Stimulated activated CD8-positive, alpha-beta memory T cell treated with anti-CD3 and anti-CD28 coated beads, Interleukin-7, amount 100 ng/mL, for 1 hour (primary cell): ENCODE results near the gene RXRG.

Experiments used
- DNase-seq, 2 donors: peaks; one replicate each; pipeline ENCODE4 v3.0.0-alpha.2; 2020; ENCODE audit warnings: low read depth in 2 of 2

Gene RXRG

DNA sequence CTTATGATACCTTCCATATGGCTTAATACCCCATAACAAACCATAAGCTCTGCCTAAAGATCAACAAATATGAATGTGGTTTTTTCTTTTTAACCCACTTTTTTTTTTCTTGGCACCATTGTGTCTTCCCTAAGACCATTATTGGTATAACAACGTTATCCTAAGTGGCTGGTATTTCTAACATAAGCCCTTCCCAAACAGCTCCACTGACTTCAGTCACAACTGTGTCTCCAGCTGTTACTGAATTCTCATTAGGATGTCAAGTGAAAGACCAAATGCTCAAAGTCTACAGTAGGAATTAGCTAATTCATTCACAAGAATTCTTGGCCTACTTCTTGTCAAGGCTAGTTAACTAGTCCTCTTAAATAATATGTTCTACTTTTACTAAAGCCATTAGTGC is 4.2 kb upstream of the RXRG start:
- DNase-seq, result no peak

DNA sequence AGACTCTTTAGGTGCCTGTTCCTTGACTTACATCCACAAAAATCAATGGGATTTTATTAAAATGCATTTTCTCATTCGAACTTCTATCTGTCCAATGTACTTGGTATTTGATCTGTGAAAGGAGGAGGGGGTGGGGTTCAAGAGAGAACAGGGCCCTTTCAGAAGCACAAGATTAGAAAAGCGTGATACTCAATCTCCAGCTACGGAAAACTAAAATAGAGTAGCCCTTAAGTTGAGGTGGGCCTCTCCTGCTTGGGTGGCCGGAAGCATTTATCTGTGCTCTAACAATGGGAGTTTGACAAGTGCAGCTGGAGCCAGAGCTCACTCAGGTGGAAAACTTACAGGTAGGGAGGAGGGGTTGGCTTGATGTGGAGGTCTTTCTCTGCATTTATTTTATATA is 462 bp upstream of the RXRG start:
- no peak for DNase-seq

DNA sequence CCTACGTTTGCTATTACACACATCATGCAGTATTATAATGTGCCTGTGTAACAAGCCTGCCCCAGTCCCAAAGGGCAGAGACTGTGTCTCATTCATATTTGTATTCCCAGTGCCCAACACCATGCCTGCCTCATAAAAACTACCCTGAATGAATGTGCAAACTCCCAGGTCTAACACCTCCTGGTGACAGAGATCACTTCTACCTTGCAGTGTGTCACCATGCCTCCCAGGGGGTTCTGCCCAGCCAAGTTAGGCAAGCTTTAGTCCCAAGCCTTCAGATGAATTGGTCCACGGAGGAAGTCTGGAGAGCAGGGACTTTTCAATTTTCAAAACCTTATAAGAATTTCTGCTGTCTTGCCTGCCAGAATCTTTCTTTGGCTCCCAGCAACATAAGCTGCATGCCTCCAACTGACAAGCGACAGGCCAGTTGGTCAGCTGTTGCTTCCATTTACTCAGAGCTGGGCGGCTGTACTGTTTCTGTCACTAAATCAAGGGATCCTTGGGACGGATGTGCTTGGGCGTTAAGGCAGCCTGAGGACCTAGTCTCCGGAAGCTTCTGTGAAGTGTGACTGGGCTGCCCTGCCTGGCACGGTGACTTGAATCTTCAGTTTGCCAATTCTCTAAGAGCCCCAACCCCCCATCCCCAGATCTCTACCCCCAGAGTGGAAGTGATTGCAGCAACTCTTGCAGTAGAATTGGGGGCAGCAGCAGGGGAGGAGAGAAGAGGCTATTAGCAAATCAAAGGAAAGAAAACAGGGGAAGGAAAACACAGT is 1.2 kb downstream of the RXRG start:
- no peak for DNase-seq

DNA sequence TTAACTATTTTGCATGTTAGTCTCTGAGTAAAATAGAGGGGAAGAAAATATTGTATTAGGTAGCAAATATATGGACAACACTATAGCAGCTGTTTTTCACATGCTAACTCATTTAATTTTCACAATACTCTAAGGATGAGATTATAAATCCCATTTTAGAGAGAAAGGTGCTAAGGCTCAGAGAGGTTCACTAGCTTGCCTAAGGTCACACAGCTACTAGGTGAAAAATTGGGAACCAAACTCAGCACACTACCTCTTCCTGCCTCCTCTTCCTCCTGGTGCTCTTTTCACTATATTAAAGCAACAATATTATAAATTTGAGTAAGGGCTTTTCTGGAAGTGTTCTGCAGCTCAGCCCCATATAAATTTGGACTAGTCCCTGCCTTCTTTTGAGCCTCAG is 2.3 kb downstream of the RXRG start:
- no peak for DNase-seq

DNA sequence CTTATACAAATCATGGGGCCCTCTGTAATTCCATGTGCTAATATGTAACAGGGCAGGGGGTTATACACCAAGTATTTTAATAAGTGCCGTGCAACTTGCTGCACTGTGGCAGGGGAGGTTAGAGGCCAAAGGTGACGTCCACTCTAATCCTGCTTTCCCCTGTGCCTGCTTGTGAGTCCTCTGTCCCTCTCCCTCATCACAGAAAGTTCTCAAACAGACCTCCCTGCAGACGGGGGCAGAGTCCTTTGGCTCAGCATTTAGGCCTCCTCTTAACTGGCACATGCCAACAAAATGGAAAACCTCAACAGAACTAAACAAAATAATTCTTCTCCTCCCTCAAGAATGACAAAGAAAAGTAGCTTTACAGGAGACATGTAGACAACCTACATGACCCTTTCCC is 2.9 kb downstream of the RXRG start:
- DNase-seq, result no peak

DNA sequence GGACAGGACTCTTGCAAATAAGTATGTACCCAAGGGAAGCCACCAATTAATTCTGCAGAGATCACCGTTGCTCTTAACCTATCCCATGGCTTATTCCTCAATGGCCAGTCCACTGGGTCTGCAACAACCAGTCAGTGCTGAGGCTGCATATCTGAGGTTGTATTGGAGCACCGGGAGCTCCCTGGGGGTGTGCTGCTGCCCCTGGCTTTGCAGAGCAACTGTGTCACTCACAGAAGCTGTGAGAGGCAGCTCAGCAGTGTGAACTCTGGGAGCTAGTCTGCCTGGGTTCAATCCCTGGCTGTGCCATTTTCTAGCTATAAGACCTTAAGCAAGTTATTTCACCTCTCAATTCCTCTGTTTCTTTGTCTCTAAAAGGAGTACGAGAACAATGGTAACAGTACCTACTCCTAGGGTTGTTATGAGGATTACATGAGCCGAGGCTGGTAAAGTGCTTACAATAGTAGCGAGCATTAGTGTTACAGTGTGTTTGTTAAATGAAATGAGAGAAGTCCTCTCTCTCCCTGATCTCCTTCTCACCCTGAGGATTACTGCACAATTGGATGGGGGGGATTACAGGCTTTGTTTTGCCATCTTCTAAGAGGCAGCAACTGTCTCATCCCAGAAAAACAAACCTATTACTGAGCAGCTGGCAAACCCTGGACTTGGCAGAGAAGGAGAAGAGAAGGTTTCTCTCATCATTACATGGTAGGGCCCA is 3.6 kb downstream of the RXRG start:
- no peak for DNase-seq

DNA sequence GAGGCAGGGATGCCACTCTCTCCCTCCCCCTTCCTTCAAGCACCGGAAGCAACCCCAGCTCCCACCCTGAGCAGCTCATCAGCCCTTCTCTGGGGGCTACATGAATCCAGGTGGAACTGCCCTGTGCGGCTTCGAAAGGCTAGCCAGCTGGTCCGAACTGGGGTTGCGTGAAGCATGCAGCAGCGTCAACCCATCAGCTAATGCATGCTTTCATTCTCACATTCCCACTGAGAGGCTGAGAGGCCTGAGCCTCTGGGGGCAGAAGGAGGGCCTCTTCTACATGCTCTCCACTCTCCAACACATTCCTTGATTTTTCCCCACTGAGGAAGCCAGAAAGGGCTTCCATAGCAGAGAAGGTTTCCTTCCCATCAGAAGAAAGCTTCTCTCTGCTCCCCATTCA is 5.6 kb downstream of the RXRG start:
- DNase-seq, result no peak

DNA sequence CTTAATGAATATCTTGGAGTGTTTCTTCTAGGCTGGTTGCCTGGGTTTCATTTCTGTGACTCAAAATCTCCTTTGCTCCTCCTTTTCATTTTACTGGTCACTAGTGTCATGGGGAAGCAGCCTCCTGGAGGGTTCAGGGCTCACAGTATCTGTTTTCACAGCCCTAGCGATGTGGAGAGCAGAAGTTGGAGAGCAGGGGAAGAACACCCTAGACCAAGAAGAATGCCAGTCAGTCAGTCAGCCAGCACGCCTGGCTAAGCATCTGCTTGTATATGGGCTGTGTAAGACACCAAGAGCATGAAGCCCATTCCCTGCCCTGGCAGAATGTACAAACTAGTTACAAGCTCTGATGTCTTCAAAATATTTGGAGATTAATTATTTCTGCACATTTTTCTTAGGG is 7.9 kb downstream of the RXRG start:
- DNase-seq, result no peak

DNA sequence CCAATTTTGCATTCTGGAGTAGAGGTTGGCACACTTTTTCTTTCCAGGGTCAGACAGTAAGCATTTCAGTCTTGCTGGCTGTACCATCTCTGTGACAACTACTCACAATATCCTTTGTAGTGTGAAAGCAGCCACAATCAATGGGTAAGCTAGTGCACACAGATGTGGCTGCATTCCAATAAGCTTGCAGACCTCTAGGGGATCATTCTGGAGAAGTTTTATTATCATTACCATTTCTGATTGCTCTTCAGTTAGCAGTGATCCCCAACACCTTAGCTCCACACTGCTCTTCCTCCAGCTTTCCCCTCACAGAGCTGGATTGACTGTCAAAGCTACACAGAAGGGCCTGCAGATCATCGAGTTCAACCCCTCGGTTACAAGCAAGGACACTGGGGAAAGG is 9.1 kb downstream of the RXRG start:
- DNase-seq, result no peak

DNA sequence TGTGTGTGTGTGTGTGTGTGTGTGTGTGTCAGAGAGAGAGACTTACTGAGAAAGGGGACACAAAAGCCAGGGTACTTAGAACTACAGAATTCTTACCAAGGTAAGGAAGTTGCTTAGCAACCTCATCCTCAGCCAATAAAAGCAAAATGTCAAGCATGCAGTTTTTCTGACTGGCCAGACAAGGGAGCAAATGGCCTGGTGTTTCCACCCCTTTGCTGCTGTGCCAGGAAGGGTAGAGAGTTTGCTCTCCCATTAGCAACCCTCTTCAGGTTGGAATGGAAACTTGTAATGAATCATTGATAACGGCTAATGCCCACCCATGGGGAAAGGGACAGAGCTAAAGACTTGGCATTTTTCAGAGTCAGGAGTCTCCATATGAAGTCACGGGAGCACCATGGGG is 10.6 kb downstream of the RXRG start:
- DNase-seq, result no peak

DNA sequence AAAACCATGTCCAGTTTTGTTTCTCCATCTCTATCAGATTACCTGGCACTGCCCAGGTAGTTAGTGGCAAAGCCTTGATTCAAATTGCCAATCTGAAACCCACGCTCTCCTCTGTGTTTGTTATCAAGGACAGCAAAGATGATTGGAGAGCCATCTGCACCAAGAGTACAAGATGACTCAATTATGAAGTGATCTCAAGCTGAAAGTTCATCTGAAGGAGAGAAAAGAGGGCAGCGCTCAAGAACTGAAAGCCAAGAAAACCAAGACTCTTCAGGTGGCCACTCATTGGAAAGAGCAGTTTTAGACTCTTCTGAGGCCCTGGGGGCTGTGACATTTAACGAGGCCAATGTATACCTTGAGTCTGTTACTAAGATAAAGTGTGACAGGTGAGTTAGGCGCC is 13.8 kb downstream of the RXRG start:
- no peak for DNase-seq

DNA sequence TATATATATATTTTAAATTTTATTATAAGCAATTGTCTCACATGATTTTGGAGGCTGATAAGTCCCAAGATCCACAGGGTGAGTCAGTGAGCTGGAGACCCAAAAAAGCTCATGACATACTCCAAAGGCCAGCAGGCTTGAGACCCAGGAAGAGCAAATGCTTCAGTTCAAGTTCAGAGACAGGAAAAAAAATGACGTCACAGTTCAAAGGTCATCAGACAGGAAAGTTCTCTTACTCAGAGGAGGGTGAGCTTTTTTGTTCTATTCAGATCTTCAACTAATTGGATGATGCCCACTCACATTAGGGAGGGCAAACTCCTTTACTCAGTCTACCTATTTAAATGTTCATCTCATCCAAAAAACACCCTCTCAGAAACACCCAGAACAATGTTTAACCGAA is 18.2 kb downstream of the RXRG start:
- DNase-seq, result no peak

DNA sequence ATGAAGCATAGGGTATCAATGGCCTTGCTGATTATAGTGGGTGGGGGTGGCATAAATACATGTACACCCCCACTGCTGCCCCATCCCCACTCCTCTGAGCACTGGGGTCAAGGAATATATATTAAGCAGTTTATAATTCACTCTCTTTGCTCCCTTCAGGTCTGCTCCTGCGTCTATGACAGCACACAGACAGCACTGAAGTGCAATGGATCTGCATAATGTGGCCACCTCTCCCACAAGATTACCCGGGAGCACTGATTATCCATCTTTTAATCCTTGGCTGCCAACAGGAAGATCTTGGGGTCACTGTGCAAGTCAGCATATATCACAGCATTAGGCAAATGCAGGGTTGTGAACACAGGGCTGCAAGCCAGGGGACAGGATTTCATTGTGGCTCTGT is 19.3 kb downstream of the RXRG start:
- no peak for DNase-seq

DNA sequence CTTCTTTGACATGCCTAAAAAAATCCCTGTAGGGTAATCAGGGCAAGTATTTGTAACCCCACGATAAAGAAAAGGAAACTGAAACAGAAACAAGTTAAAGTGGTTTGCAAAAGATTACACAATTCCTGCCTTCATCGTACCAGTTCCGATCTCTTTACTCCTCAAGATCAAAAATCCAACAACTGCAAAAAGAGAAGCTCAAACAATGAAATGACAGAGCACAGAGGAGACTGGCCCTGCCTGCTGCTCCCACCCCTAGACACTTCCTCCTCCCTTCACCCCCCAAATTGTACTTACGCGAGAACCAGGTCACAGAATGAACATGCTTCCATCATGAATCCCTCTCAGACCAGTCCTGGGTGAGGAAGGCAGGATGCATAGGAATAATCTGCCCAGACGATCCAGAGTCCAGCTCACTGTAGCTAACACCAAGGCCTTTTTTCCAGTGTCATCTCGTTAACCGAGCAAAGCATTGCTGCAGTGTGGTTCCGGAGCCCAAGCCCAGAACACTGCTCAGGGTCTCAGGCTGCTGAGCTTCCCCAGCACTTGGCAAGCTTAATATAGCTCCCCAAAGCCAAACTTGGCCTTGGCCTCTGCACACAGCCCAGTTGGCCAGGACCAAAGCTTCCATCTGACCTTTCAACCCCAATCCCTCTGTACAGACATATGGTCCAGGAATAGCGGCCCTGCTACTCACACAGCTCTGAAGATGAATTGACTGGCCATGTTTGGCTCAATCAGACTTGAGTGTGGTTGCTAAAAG is 20.3 kb downstream of the RXRG start:
- no peak for DNase-seq

DNA sequence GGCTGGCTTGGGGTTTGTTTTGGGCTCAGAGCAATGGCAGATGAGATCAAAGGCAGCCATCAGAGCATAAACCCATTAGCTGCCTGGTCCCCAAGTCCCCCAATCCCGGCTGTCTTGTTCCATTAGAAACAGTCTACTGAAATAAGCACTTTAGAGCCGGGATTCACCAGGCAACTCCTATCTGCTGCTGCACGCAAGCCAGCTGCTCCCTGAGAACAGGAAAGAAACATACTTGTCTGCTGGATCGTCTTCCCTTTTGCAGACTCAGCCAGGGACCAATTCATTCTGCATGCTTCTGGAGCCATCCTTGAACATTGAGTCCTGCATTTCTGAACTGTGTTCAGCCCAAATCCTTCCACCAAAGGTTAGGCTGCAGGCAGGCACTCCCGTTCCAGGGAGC is 21.8 kb downstream of the RXRG start:
- no peak for DNase-seq

DNA sequence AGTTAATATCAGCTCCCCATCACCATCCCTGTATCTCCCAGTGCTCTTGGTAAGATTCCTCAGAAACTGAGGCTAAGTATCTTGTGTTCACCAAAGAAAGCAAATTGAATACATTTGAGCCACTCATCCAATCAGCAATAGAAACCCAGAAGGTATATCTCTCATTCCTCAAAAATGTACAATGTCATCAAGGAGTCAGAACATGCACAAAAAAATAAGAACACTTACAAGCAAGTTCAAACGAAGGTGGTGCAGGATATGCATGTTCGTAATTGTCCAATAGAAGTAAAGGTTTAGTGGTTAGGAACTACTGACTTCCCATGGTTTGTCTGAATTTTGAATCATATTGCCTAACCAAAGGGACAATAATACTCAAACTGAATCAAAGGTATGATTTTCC is 24.3 kb downstream of the RXRG start:
- no peak for DNase-seq

DNA sequence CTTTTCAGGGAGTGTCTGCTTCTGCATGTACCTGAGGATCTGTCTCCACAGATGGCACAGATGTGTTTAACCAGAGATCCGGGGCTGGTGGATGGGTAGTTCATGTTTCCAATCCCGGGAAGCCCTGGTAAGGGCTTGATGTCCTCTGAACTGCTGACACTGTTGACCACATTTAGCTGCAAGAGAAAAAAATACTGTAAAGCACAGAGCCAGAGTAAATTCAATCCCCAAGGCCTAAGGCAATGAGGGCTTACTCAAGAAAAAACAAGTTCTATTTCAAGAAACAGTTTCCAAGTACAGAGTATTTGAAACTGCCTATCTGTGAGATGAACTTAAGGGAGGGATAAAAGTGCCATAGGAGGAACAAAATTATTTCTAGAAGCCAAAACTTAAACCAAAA is 25.1 kb downstream of the RXRG start:
- DNase-seq, result no peak

DNA sequence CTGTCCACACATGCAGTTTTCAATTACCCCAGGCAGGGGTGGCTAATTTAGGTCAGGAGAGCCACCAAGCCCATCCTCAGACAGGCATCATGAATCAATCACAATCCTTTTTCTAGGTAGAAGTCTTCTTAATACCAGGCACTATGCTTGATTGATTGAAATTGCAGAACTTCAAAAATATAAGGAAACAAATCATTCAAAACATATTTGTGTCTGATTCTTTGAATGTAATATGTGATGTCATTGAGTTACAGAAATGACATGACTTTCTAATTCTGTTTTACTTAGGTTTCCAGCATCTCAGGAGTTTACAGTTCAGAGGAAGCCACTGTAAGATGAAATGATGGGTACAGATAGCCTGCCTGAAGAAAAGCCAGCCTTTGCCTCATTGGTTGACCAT is 26.7 kb downstream of the RXRG start:
- no peak for DNase-seq

DNA sequence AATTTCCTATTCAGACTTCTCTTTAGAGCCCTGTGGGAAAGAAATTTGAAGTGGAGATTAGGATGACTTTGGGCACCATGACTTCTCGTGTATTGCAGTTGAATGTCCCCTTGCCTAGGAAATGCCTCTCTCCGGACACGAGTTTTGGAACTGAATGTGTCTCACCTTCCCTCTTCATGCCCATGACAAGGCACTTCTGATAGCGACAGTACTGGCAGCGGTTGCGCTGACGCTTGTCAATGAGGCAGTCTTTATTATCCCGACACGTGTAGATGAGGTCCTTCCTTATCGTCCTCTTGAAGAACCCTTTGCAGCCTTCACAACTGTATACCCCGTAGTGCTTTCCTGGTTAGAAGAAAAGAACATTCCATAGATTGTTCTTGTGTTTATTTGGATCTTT is 28.1 kb downstream of the RXRG start:
- no peak for DNase-seq

DNA sequence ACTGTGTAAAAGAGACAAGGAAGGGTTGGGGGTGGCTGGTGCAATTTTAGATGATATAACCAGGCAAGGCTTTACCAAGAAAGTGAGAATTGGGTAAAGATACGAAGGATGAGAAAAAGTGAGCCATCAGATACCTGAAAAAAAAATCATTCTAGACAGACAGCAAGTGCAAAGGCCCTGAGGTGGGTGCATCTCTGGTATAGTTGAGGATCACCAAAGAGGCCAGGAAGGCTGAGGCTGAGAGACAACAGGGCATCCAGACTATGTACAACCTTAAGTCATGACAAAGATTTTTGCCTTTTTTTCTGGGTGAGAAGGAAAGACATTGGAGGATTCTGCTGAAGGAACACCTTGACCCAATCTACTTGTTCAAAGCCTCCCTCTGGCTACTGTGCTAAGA is 29.9 kb downstream of the RXRG start:
- DNase-seq, result no peak

DNA sequence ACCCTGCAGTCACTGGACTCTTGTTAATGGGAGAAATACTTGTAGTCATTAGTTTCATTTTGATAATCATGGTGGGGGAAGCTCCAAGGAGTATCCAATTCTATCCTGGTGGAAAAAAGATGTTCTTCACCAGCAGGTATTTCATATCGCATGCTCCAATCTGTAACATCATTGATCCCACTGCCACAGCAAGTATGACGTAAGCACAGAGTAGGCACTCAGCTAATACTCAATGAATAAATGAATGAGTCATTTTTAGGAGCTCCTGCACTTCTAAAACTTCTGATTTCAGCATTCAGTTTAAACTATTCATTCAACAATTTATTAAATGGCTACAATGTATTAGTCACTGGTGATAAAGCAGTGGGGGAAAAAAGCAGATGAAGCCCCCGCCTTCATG is 30.3 kb downstream of the RXRG start:
- no peak for DNase-seq

DNA sequence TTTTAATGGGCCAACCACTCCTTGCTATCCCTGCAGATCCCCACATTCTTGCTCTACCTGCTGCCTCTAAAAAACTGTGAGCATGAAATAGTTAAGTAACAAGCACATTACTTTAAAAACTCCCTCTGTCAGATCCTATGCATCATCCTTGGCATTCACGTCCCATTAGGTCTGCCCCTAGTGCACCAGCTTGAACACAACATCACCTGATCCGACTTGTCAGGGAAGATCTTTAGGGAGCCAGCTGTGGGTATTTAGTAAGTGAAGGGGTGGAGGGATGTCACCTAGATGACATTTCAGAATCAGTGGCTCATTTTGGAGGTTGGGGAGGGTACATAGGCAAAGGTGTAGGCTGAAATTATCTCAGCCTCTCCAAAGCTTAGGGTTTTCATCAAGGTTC is 33.5 kb downstream of the RXRG start:
- DNase-seq, result no peak
